Heart right ventricle (tissue), 16 donors: Measurements from ENCODE around the gene PLCB4. TPM values are rescaled to one million over a fixed set of nuclear protein-coding genes. Genes with fewer than 3 reads are reported as not detected.

Experiments used
- ATAC-seq, 8 donors: fragments of 200-7000 bp; cut with Tn5 transposase; one replicate each; pipeline ENCODE4 v1.9.1; 2020; ENCODE audit warnings: mild to moderate bottlenecking in 8 of 8, moderate library complexity in 8 of 8, moderate number of reproducible peaks in 1 of 8
- DNase-seq, 2 donors: peaks; one replicate each; pipeline ENCODE4 v3.0.0-alpha.2; 2020
- H3K27ac ChIP-seq, 10 donors: fragments of 200-600 bp; sonication (generic) in 2 of 10; one replicate each; pipeline versions ENCODE4 v1.5.0 to v1.8.0; 2020 to 2022; ENCODE audit warnings: mild to moderate bottlenecking in 3 of 10
- H3K27me3 ChIP-seq, 7 donors: fragments of 200-600 bp; one replicate each; pipeline ENCODE4 v1.8.0; 2021 to 2022; ENCODE audit warnings: mild to moderate bottlenecking in 2 of 7
- H3K36me3 ChIP-seq, 9 donors: fragments of 200-600 bp; sonication (generic) in 1 of 9; one replicate each; pipeline versions ENCODE4 v1.5.0 to v1.8.0; 2020 to 2022; ENCODE audit warnings: mild to moderate bottlenecking in 2 of 9
- H3K4me1 ChIP-seq, 9 donors: fragments of 200-600 bp; sonication (generic) in 1 of 9; one replicate each; pipeline versions ENCODE4 v1.5.0 to v1.8.0; 2020 to 2022; ENCODE audit warnings: mild to moderate bottlenecking in 4 of 9
- H3K4me3 ChIP-seq, 10 donors: fragments of 200-600 bp; sonication (generic) in 2 of 10; one replicate each; pipeline versions ENCODE4 v1.5.0 to v1.8.0; 2020 to 2022; ENCODE audit warnings: mild to moderate bottlenecking in 7 of 10, moderate library complexity in 2 of 10
- H3K9me3 ChIP-seq, 11 donors: fragments of 200-600 bp in 10 of 11; sonication (generic) in 2 of 11; one replicate each; pipeline versions ENCODE4 v1.5.0 to v1.8.0; 2013 to 2022; ENCODE audit warnings: mild to moderate bottlenecking in 2 of 11, control low read depth in 1 of 11, moderate library complexity in 1 of 11
- WGBS, 2 donors: extraction: QIAGEN DNeasy Blood & Tissue Kit; methylation state at CpG; one replicate each; pipeline ENCODE4 v1.1.7; 2013; ENCODE audit warnings: inconsistent platforms in 1 of 2; 5-methylcytosine and 5-hydroxymethylcytosine counted together
- intact Hi-C, 10 donors: fragments of 100-400 bp; cut with DNase I; formaldehyde crosslinking; loops; one replicate each; pipeline versions ENCODE4 v1.11.1 to v1.14.2; 2022
- polyA plus RNA-seq, 2 donors: library from polyadenylated mRNA; stranded (reverse); fragments of 200-250 nt; gene quantifications; one replicate each; pipeline ENCODE4 v1.2.3, GENCODE V29; 2013
- total RNA-seq, 10 donors: library from RNA; stranded (reverse); fragmentation: NEBNext Ultra II Directional in 3 of 10; extraction: Animal tissue kit (Norgen Biotek cat#: 25700) in 3 of 10; gene quantifications; one replicate each; pipeline versions ENCODE4 v1.2.1 to v1.2.4, GENCODE V29; 2021 to 2023
- TF ChIP-seq, protein P1 (sequence below), 9 donors: fragments of 200-600 bp; sonication (generic) in 2 of 9; IDR thresholded peaks; one replicate each; pipeline versions ENCODE4 v1.5.0 to v1.8.0; 2021 to 2022; ENCODE audit warnings: antibody characterized with exemption in 9 of 9, mild to moderate bottlenecking in 5 of 9, moderate library complexity in 1 of 9
- donor health status: Arrhythmogenic right ventricular cardiomyopathy.
- donor health status: ischemic (EF 13 %, LVEDD 7.1; RV severe dilation, severe dysfunction).
- donor health status: healthy with polysubstance abuse.
- donor health status: DM: no; HTN: yes; CAD: no.
- donor health status: DM: no; HTN: no; CAD: no.
- donor health status: ischemic (EF 25% LVEDD 6.9; RV normal size, moderate dysfunction).
- donor health status: ischemic (EF 25% LVEDD 5.7; RV mildly dilated, moderate dysfunction).
- donor health status: healthy.
- donor health status: DM: yes; HTN: yes; CAD: no.
- donor health status: Ischemic cardiomyopathy.
- donor health status: ischemic (EF 35%, LVEDD 5.7; RV mildly dilated, moderate dysfunction).
- donor health status: nonischemic (EF 11% LVEDD 7.7; RV severe dilation, severe dysfunction).
- donor health status: DM: yes; HTN: yes; CAD: no.
- donor health status: PGD.
- donor health status: ischemic (EF 29% LVEDD 5.4; RV normal size, mild dysfunction).
- donor health status: nonischemic (EF 23%, LVEDD 6.1; RV moderate dilation, normal function).

Gene PLCB4
- total and polyA plus RNA-seq, 12 donors = 3.6 to 33.3 (median 28.4) TPM

DNA sequence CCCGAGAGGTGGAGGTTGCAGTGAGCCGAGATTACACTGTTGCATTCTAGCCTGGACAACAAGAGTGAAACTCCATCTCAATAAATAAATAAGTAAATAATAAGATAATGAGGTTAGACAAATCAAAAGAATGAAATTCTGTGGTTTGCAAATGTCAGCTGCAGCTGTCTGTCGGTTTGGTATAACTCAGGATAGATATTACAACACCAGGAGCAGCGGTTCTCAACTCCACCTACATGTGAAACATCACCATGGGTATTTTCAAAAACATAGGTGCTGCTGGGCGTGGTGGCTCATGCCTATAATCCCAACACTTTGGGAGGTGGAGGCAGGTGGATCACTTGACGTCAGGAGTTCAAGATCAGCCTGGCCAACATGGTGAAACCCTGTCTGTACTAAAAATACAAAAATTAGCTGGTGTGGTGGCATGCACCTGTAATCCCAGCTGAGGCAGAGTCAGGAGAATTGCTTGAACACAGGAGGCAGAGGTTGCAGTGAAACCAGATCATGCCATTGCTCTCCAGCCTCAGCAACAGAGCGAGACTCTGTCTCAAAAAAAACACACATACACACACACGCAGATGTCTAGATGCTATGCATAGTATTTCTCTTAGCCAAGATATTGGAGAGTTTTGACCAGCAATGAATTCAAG, 319.4 kb downstream of the PLCB4 start:
- H3K4me3 ChIP-seq = no peak overlapping the region
- DNase-seq (no peak), ATAC-seq (no peak)
- H3K4me1 ChIP-seq = peaks cover 0 to 5% (median 0%) of the 10 kb centered on the region in 9 donors
- H3K36me3 ChIP-seq = peaks cover 0 to 84% (median 22%) of the 10 kb centered on the region in 9 donors
- intact Hi-C loops = no loop called here
- H3K27ac ChIP-seq = no peak overlapping the region
- no peaks in the 10 kb centered on the region for H3K27me3 ChIP-seq
- WGBS, 2 donors = 89 to 95% methylated on average over 8 of the region's 8 CpGs
- H3K9me3 ChIP-seq = no peaks in the 10 kb centered on the region
- TF ChIP-seq, protein P1, sequence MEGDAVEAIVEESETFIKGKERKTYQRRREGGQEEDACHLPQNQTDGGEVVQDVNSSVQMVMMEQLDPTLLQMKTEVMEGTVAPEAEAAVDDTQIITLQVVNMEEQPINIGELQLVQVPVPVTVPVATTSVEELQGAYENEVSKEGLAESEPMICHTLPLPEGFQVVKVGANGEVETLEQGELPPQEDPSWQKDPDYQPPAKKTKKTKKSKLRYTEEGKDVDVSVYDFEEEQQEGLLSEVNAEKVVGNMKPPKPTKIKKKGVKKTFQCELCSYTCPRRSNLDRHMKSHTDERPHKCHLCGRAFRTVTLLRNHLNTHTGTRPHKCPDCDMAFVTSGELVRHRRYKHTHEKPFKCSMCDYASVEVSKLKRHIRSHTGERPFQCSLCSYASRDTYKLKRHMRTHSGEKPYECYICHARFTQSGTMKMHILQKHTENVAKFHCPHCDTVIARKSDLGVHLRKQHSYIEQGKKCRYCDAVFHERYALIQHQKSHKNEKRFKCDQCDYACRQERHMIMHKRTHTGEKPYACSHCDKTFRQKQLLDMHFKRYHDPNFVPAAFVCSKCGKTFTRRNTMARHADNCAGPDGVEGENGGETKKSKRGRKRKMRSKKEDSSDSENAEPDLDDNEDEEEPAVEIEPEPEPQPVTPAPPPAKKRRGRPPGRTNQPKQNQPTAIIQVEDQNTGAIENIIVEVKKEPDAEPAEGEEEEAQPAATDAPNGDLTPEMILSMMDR (IDR thresholded peaks at IDR 0.05) = no peak

DNA sequence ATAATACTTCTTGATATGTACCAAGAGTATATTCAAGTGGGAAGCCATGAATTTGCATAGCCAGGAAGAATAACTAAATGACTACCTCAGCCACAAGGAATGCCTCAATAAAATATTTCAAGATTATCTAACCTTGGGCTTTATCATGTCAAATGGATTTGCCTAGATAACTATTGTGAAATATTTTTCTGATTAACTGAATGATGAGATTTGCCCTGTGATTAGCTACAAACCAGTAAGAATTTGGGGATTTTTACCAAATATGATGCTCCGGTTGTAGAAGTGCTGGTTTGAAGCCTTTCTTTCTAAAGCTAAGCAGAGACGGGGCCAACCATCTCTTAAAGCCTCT, 319.9 kb downstream of the PLCB4 start:
- peaks cover 0 to 85% (median 20%) of the 10 kb centered on the region in 9 donors for H3K36me3 ChIP-seq
- no peaks in the 10 kb centered on the region for H3K27me3 ChIP-seq
- WGBS, 2 donors = 92 to 98% methylated on average over 2 of the region's 2 CpGs
- no peak for DNase-seq
- intact Hi-C loops = no loop called here
- no peak for ATAC-seq
- no peaks in the 10 kb centered on the region for H3K9me3 ChIP-seq
- H3K4me3 ChIP-seq = no peak overlapping the region
- TF ChIP-seq, protein P1 (IDR thresholded peaks at IDR 0.05) = no peak
- H3K27ac ChIP-seq = no peak overlapping the region
- peaks cover 0 to 9% (median 0%) of the 10 kb centered on the region in 9 donors for H3K4me1 ChIP-seq

DNA sequence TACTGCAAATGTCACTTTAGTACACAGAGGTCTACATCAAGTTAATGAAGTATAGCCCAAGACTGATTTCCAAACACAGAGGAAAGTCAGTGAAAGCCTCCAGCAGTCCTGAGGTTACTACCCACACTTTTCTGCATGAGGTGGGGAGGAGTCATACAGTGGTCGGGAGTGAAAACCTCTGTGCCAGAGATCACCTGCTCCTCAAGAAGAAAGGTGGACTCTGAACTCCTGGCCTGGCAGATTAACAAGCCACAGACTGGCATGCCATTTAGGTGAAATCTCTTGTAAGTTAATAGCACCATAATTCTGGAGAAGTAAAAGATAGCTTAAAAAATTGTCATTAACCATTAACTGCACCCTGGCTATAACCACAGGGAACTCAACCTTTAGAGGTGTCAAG, 320.5 kb downstream of the PLCB4 start:
- H3K4me1 ChIP-seq = peaks cover 0 to 10% (median 0%) of the 10 kb centered on the region in 9 donors
- no peak for DNase-seq
- TF ChIP-seq, protein P1 (IDR thresholded peaks at IDR 0.05) = no peak
- H3K27me3 ChIP-seq = no peaks in the 10 kb centered on the region
- no peak overlapping the region for H3K27ac ChIP-seq
- H3K9me3 ChIP-seq = no peaks in the 10 kb centered on the region
- H3K36me3 ChIP-seq = peaks cover 0 to 85% (median 18%) of the 10 kb centered on the region in 9 donors
- no peak for ATAC-seq
- WGBS, 2 donors = 87 to 88% methylated on average over 1 of the region's 1 CpG
- intact Hi-C loops = no loop called here
- no peak overlapping the region for H3K4me3 ChIP-seq

DNA sequence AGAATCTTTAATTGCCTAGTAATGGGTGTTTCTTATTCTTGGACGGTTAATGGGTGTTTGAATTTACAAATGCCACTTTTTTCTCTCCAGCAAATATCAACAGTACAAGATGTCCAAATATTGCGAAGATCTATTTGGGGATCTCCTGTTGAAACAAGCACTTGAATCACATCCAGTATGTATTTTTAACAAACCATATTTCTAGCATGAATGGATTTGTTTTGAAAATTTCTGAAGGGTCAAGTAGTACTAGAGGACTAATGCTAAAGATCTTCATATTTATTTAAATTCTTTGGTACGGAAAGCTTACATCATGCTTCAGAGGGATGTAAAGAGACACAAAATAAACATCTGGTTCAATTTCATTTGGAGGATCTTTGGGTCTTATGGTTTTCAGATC, 321.6 kb downstream of the PLCB4 start:
- H3K4me1 ChIP-seq = peaks cover 0 to 10% (median 0%) of the 10 kb centered on the region in 9 donors
- H3K27me3 ChIP-seq = no peaks in the 10 kb centered on the region
- H3K36me3 ChIP-seq = peaks cover 0 to 86% (median 18%) of the 10 kb centered on the region in 9 donors
- no peak overlapping the region for H3K27ac ChIP-seq
- TF ChIP-seq, protein P1 (IDR thresholded peaks at IDR 0.05) = no peak
- intact Hi-C loops = loop anchor here in 5 of 10 donors (5.0 to 10.0 kb wide), 4 partner anchors 538 to 636 kb away; no protein-coding TSS in a partner anchor
- H3K9me3 ChIP-seq = no peaks in the 10 kb centered on the region
- H3K4me3 ChIP-seq = no peak overlapping the region
- no peak for DNase-seq
- ATAC-seq = no peak
- 77 to 85% methylated on average over 3 of the region's 3 CpGs for WGBS, 2 donors
